NT2/D1 (cell line): ENCODE measurements around the gene GNG7.
"Not testable (repeated sequence)": the region's sequence is repeated elsewhere in the genome, so short reads cannot be mapped to it uniquely, and the experiment has no call there.

ENCODE experiments used
- DNase-seq: peaks from one replicate; pipeline ENCODE4 v3.0.0-alpha.2; 2011; ENCODE audit warnings: low read depth, low spot score
- H3K27me3 ChIP-seq: 2 replicates; pipeline ENCODE4 v1.6.0; 2011; ENCODE audit warnings: mild to moderate bottlenecking; ENCODE audit not compliant: insufficient read length, insufficient read depth
- H3K36me3 ChIP-seq: 2 replicates; pipeline ENCODE4 v1.6.1; 2011; ENCODE audit warnings: mild to moderate bottlenecking, low read length, mixed read lengths; ENCODE audit not compliant: insufficient read depth, insufficient read length
- H3K4me1 ChIP-seq: 2 replicates; pipeline ENCODE4 v1.5.1; 2011; ENCODE audit not compliant: insufficient read depth, insufficient read length
- H3K4me3 ChIP-seq: 2 replicates; pipeline ENCODE4 v1.5.1; 2011; ENCODE audit warnings: low read depth; ENCODE audit not compliant: insufficient read length
- H3K9ac ChIP-seq: 2 replicates; pipeline ENCODE4 v1.6.0; 2011; ENCODE audit warnings: low read depth; ENCODE audit not compliant: insufficient read length
- H3K9me3 ChIP-seq: 2 replicates; pipeline ENCODE4 v1.5.1; 2011; ENCODE audit warnings: mild to moderate bottlenecking, low read length; ENCODE audit not compliant: insufficient read depth
- SUZ12 ChIP-seq: IDR thresholded peaks from 2 replicates; pipeline ENCODE4 v1.6.1; 2011; ENCODE audit not compliant: insufficient read length, insufficient read depth; ENCODE audit errors: extremely low read depth
- YY1 ChIP-seq: IDR thresholded peaks from 2 replicates; pipeline ENCODE4 v1.6.1; 2011; ENCODE audit not compliant: insufficient read length, insufficient read depth
- ZNF274 ChIP-seq: IDR thresholded peaks from 2 replicates; pipeline ENCODE4 v1.6.1; 2011; ENCODE audit warnings: mild to moderate bottlenecking, low read depth, low read length

Gene GNG7

GRCh38 chr19:2561221-2561620 is 141.3 kb downstream of the GNG7 start:
- Histone ChIP-seq H3K4me1 (peaks cover 16% of the 10 kb centered on the region), H3K27me3 (no peaks in the 10 kb centered on the region), H3K9me3 (no peaks in the 10 kb centered on the region), H3K36me3 (no peaks in the 10 kb centered on the region), H3K9ac (no peak overlapping the region), H3K4me3 (no peak overlapping the region)
- no peak for DNase-seq
- TF ChIP-seq SUZ12 (no peak), ZNF274 (no peak), YY1 (no peak)

- Histone ChIP-seq H3K4me1 (peaks cover 20% of the 10 kb centered on the region), H3K36me3 (no peaks in the 10 kb centered on the region), H3K9ac (no peak overlapping the region), H3K27me3 (no peaks in the 10 kb centered on the region), H3K4me3 (no peak overlapping the region), H3K9me3 (no peaks in the 10 kb centered on the region)
- DNase-seq = no peak
- TF ChIP-seq ZNF274 = no peak
- TF ChIP-seq YY1 = no peak
- TF ChIP-seq SUZ12 = no peak
These were observed 142.1 kb downstream of the GNG7 start for GRCh38 chr19:2560369-2560768.

- no peaks in the 10 kb centered on the region for H3K9me3 ChIP-seq
- DNase-seq = no peak
- H3K4me1 ChIP-seq = peaks cover 20% of the 10 kb centered on the region
- no peaks in the 10 kb centered on the region for H3K27me3 ChIP-seq
- no peak for TF ChIP-seq ZNF274
- no peak for TF ChIP-seq YY1
- no peak for TF ChIP-seq SUZ12
- H3K4me3 ChIP-seq = no peak overlapping the region
- H3K9ac ChIP-seq = no peak overlapping the region
- H3K36me3 ChIP-seq = no peaks in the 10 kb centered on the region
These were observed 144.0 kb downstream of the GNG7 start for GRCh38 chr19:2558543-2558942.

- H3K4me3 ChIP-seq, H3K36me3 ChIP-seq, H3K9me3 ChIP-seq, H3K9ac ChIP-seq, DNase-seq, H3K27me3 ChIP-seq: not testable (repeated sequence)
- H3K4me1 ChIP-seq = peaks cover 20% of the 10 kb centered on the region
These were observed 144.4 kb downstream of the GNG7 start for GRCh38 chr19:2558131-2558530.

- no peak overlapping the region for H3K4me3 ChIP-seq
- peaks cover 20% of the 10 kb centered on the region for H3K4me1 ChIP-seq
- TF ChIP-seq ZNF274 (no peak), YY1 (no peak), SUZ12 (no peak)
- no peaks in the 10 kb centered on the region for H3K27me3 ChIP-seq
- no peaks in the 10 kb centered on the region for H3K36me3 ChIP-seq
- no peak for DNase-seq
- no peak overlapping the region for H3K9ac ChIP-seq
- no peaks in the 10 kb centered on the region for H3K9me3 ChIP-seq
These were observed 145.4 kb downstream of the GNG7 start for GRCh38 chr19:2557093-2557440.

GRCh38 chr19:2556221-2557092 is 146.0 kb downstream of the GNG7 start:
- Histone ChIP-seq H3K27me3 (no peaks in the 10 kb centered on the region), H3K36me3 (no peaks in the 10 kb centered on the region), H3K4me3 (no peak overlapping the region), H3K9ac (peak overlapping the region; percentile 18), H3K4me1 (peaks cover 17% of the 10 kb centered on the region), H3K9me3 (no peaks in the 10 kb centered on the region)
- no peak for TF ChIP-seq SUZ12
- TF ChIP-seq ZNF274 = no peak
- no peak for TF ChIP-seq YY1
- no peak for DNase-seq

GRCh38 chr19:2555422-2556220 is 146.9 kb downstream of the GNG7 start:
- no peaks in the 10 kb centered on the region for H3K9me3 ChIP-seq
- no peaks in the 10 kb centered on the region for H3K36me3 ChIP-seq
- no peak for TF ChIP-seq SUZ12
- no peak for TF ChIP-seq ZNF274
- no peak for TF ChIP-seq YY1
- H3K4me1 ChIP-seq = peaks cover 22% of the 10 kb centered on the region
- H3K4me3 ChIP-seq = no peak overlapping the region
- H3K9ac ChIP-seq = peak overlapping the region; percentile 46
- no peak for DNase-seq
- H3K27me3 ChIP-seq = no peaks in the 10 kb centered on the region
